A549 (cell line): ENCODE measurements around the gene THRA. TPM values are rescaled to one million over a fixed set of nuclear protein-coding genes. Genes with fewer than 3 reads are reported as not detected.
A peak's percentile ranks its signal among the peaks of the same experiment; 100 is the strongest.

ENCODE experiments used
- ATAC-seq, 2 experiments: fragments of 200-7000 bp in 1 of 2; fragments of >200 bp in 1 of 2; cut with Nextera tagmentation in 1 of 2; cut with Tn5 transposase in 1 of 2; 3 replicates each; pipeline versions ENCODE4 v1.8.0 to v1.9.1; 2018 to 2020; ENCODE audit warnings: mild to moderate bottlenecking in 1 of 2, moderate library complexity in 1 of 2
- CTCF ChIA-PET: fragments of 300-600 bp; sonication (Branson Sonifier 250); formaldehyde crosslinking; extraction: SDS; loops from one replicate; lab custom pipeline; 2021; ENCODE audit warnings: antibody characterized with exemption, inconsistent platforms; lab: Yijun Ruan, JAX
- POLR2A ChIA-PET: fragments of 350-600 bp; formaldehyde crosslinking; extraction: SDS; loops from one replicate; lab custom pipeline; 2021; ENCODE audit warnings: antibody characterized with exemption, inconsistent platforms; lab: Yijun Ruan, JAX
- DNase-seq, 2 experiments: peaks; one replicate each; pipeline versions ENCODE4 v3.0.0 to v3.0.0-alpha.2; 2011 to 2016; ENCODE audit warnings: low read depth in 1 of 2, low spot score in 1 of 2
- FAIRE-seq: peaks from 2 replicates; lab custom pipeline; 2011; peaks lifted over from hg19 to GRCh38; lab: Jason Lieb, UNC
- H3K27ac ChIP-seq, 2 experiments: fragments of >200 bp; sonication (Bioruptor Twin); formaldehyde crosslinking; 3 replicates each; pipeline ENCODE4 v1.5.1; 2016 to 2017
- H3K4me1 ChIP-seq: fragments of >200 bp; sonication (Bioruptor Twin); formaldehyde crosslinking; 3 replicates; pipeline ENCODE4 v1.6.1; 2016
- H3K4me2 ChIP-seq: fragments of >200 bp; sonication (Bioruptor Twin); formaldehyde crosslinking; 3 replicates; pipeline ENCODE4 v1.6.1; 2016
- H3K4me3 ChIP-seq: fragments of >200 bp; sonication (Bioruptor Twin); formaldehyde crosslinking; 3 replicates; pipeline ENCODE4 v1.5.1; 2016
- H3K9me3 ChIP-seq: fragments of >200 bp; sonication (Bioruptor Twin); formaldehyde crosslinking; 3 replicates; pipeline ENCODE4 v1.6.1; 2016
- BHLHE40 ChIP-seq: IDR thresholded peaks from 2 replicates; pipeline ENCODE4 v1.6.1; 2012; ENCODE audit warnings: low read depth, low read length, inconsistent platforms
- CBX8 ChIP-seq: fragments of 200-600 bp; sonication (generic); IDR thresholded peaks from 2 replicates; pipeline ENCODE4 v1.6.1; 2016
- E2F6 ChIP-seq: IDR thresholded peaks from 2 replicates; pipeline ENCODE4 v1.6.1; 2012; ENCODE audit warnings: low read depth, borderline replicate concordance
- EP300 ChIP-seq, 2 experiments: fragments of >200 bp; sonication (Bioruptor Twin); formaldehyde crosslinking; IDR thresholded peaks; 2 replicates in 1 of 2; 3 replicates in 1 of 2; pipeline ENCODE4 v1.6.1; 2016 to 2017
- FOSB ChIP-seq: fragments of 250-450 bp; sonication (Bioruptor Pico); IDR thresholded peaks from 2 replicates; pipeline ENCODE4 v1.5.0; 2020; ENCODE audit warnings: mild to moderate bottlenecking, moderate library complexity
- FOSL2 ChIP-seq, 2 experiments: fragments of 450-650 bp in 1 of 2; fragments of >200 bp in 1 of 2; sonication (Bioruptor Twin) in 1 of 2; formaldehyde crosslinking; IDR thresholded peaks; 2 replicates each; pipeline versions ENCODE4 v1.5.0 to v1.6.1; 2016 to 2020; ENCODE audit warnings: mild to moderate bottlenecking in 1 of 2, moderate library complexity in 1 of 2
- GATA3 ChIP-seq: IDR thresholded peaks from 2 replicates; pipeline ENCODE4 v1.6.1; 2012; ENCODE audit warnings: borderline replicate concordance
- HEYL ChIP-seq: fragments of 250-450 bp; sonication (Bioruptor Pico); IDR thresholded peaks from 2 replicates; pipeline ENCODE4 v1.8.0; 2021; ENCODE audit warnings: mild to moderate bottlenecking, moderate library complexity
- HOXB13 ChIP-seq: fragments of 250-450 bp; sonication (Bioruptor Pico); IDR thresholded peaks from 2 replicates; pipeline ENCODE4 v1.5.0; 2020; ENCODE audit warnings: low read depth, mild to moderate bottlenecking, moderate library complexity
- HOXB5 ChIP-seq: fragments of 250-450 bp; sonication (Bioruptor Pico); IDR thresholded peaks from 2 replicates; pipeline ENCODE4 v1.5.0; 2020; ENCODE audit warnings: mild to moderate bottlenecking, moderate library complexity
- JUNB ChIP-seq: fragments of >200 bp; sonication (Bioruptor Twin); formaldehyde crosslinking; IDR thresholded peaks from 2 replicates; pipeline ENCODE4 v1.6.1; 2016
- KDM5A ChIP-seq: fragments of 200-600 bp; sonication (generic); IDR thresholded peaks from 2 replicates; pipeline ENCODE4 v1.6.1; 2016; ENCODE audit warnings: antibody characterized with exemption, mild to moderate bottlenecking
- MAZ ChIP-seq: fragments of 150-350 bp; IDR thresholded peaks from 2 replicates; pipeline ENCODE4 v1.6.1; 2014; ENCODE audit warnings: antibody characterized with exemption, low read depth, low read length, borderline replicate concordance
- MYC ChIP-seq: IDR thresholded peaks from 2 replicates; pipeline ENCODE4 v1.6.1; 2012; ENCODE audit warnings: mild to moderate bottlenecking, inconsistent platforms, low read length, improper control_type of control experiment, borderline replicate concordance
- RARB ChIP-seq: fragments of 250-450 bp; sonication (Bioruptor Pico); IDR thresholded peaks from 2 replicates; pipeline ENCODE4 v1.8.0; 2021; ENCODE audit warnings: mild to moderate bottlenecking, moderate library complexity
- SREBF2 ChIP-seq: fragments of 450-650 bp; IDR thresholded peaks from 2 replicates; pipeline ENCODE4 v1.6.1; 2014; ENCODE audit warnings: mild to moderate bottlenecking, moderate library complexity
- ZC3H11A ChIP-seq: fragments of 450-650 bp; IDR thresholded peaks from 2 replicates; pipeline ENCODE4 v1.6.1; 2014; ENCODE audit warnings: antibody characterized with exemption, mild to moderate bottlenecking
- ZFP36 ChIP-seq: fragments of 450-650 bp; IDR thresholded peaks from 2 replicates; pipeline ENCODE4 v1.6.1; 2014; ENCODE audit warnings: borderline replicate concordance; ENCODE audit not compliant: partially characterized antibody
- ZNF302 ChIP-seq: fragments of 250-450 bp; sonication (Bioruptor Pico); IDR thresholded peaks from 2 replicates; pipeline ENCODE4 v1.9.0; 2021; ENCODE audit warnings: inconsistent platforms, mild to moderate bottlenecking, moderate library complexity
- ZSCAN20 ChIP-seq: fragments of 250-450 bp; sonication (Bioruptor Pico); IDR thresholded peaks from 2 replicates; pipeline ENCODE4 v1.8.0; 2022; ENCODE audit warnings: mild to moderate bottlenecking, moderate library complexity
- WGBS: methylation state at CpG from one replicate; pipeline ENCODE4 v1.1.6; 2017; ENCODE audit errors: missing lambda C conversion rate; 5-methylcytosine and 5-hydroxymethylcytosine counted together
- polyA plus RNA-seq, 4 experiments: library from polyadenylated mRNA; depleted of rRNA in 3 of 4; stranded (reverse); fragments of >200 nt; fragmentation: RNase III in 1 of 4; extraction: RNeasy Plus Mini Kit Qiagen cat#74134 plus additional on column Dnase treatment in 1 of 4; gene quantifications; 2 replicates in 3 of 4; 3 replicates in 1 of 4; pipeline ENCODE4 v1.2.3, GENCODE V29; 2011 to 2017
- TF ChIP-seq, protein P1 (sequence below): IDR thresholded peaks from 2 replicates; pipeline ENCODE4 v1.6.1; 2012
- TF ChIP-seq, protein P2 (sequence below): fragments of 450-650 bp; IDR thresholded peaks from 2 replicates; pipeline ENCODE4 v1.6.1; 2014; ENCODE audit warnings: antibody characterized with exemption
- TF ChIP-seq, protein P3 (sequence below): fragments of 250-450 bp; sonication (Bioruptor Pico); IDR thresholded peaks from 2 replicates; pipeline ENCODE4 v1.5.0; 2020; ENCODE audit warnings: low read depth, mild to moderate bottlenecking, moderate library complexity

The THRA gene
- polyA plus RNA-seq, 2 of the 4 experiments (the other 2 are of a cell fraction): 20.1 to 22.5 TPM

DNA sequence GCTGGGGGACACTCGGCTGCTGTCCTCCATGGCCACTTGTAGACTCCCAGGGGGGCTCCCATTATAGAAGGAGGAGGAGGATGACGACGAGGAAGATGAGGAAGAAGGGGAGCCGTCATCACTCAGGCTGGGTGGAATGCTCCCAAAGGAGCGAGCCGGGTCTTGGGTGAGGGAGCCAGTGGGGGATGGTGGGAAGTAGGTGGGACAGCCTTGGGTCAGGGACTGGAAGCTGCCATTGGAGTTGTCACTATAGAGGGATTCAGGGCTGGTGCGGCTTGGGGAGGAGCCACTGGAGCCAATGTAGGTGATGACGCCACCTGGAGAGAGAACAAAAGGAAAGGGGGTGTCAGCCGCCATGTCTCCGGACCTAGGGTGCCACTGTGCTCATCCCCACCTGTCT, 34.3 kb downstream of the THRA start:
- WGBS: 94% methylated on average over 10 of the region's 10 CpGs
- ChIA-PET CTCF (interaction anchor here (0.9 to 17.1 kb wide), 10 partner anchors 8 to 84 kb away, joined by 3 to 390 read pairs (median 9); partner anchors contain the start of genes CSF3 and THRA), POLR2A (interaction anchor here (7.1 kb wide), 1 partner anchor 16 kb away, joined by 173 read pairs; no protein-coding TSS in a partner anchor)
- TF ChIP-seq CBX8: no peak
- TF ChIP-seq, protein P1, sequence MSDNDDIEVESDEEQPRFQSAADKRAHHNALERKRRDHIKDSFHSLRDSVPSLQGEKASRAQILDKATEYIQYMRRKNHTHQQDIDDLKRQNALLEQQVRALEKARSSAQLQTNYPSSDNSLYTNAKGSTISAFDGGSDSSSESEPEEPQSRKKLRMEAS: no peak
- no peak for TF ChIP-seq HOXB5
- TF ChIP-seq BHLHE40: no peak
- no peak for TF ChIP-seq ZC3H11A
- TF ChIP-seq MAZ: no peak
- no peak for TF ChIP-seq ZNF302 (CRISPR knock-in tag)
- TF ChIP-seq ZSCAN20 (CRISPR knock-in tag): no peak
- TF ChIP-seq FOSB: no peak
- no peak for TF ChIP-seq GATA3
- ATAC-seq (no peak), DNase-seq (no peak), FAIRE-seq (no peak)
- H3K9me3 ChIP-seq: no peaks in the 10 kb centered on the region
- no peak overlapping the region for H3K4me2 ChIP-seq
- peak overlapping the region in 1 of 2 experiments; percentile 89; a peak in 2 of 6 replicates for H3K27ac ChIP-seq
- H3K4me1 ChIP-seq: peaks cover 41% of the 10 kb centered on the region
- no peak overlapping the region for H3K4me3 ChIP-seq

DNA sequence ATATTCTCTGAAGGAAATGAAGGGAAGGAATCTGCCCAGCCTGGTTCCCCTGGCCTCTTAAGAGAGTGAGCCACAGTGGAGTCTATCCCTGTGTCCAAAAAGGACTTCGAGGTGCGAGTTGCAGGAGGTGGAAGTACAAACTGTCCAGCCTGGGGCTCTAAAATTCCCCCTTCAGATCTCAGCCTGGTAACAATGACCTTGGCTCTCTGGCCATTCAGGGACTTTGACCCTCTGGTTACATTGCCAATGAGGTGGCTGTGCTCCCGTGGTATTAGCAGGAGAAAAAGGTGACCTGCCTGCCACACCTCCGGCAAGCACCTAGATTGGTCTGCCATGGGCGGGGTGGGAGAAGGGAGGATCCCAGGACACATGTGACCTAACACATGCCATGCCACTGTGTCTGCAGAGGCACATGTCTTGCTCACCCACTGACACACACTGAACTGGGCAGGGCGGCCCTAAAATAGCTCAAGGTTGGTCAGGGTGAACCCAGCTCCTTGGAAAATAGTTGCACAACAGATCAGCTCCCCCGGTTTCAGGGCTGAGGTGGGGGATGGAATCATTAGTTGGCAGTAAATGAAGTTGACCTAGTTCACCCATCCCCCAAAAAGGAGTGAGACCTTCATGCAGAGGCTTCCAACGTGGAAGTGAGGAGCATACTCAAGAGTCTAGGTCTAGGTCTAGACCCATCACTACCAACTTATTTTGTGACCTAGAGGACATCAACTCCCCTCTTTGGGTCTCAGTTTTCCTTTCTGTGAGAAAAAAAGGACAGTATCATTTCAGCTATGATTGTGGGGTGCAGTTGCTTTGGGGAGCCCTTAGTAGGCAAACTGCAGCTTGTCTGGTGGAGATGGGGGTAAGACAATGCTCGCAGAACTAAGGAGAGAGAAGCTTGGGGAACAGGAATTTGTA, 35.4 kb downstream of the THRA start:
- no peak for TF ChIP-seq ZFP36
- TF ChIP-seq, protein P1: 0 out of 2 replicates have a peak, but pooled peaks have one; percentile 8
- TF ChIP-seq, protein P2, sequence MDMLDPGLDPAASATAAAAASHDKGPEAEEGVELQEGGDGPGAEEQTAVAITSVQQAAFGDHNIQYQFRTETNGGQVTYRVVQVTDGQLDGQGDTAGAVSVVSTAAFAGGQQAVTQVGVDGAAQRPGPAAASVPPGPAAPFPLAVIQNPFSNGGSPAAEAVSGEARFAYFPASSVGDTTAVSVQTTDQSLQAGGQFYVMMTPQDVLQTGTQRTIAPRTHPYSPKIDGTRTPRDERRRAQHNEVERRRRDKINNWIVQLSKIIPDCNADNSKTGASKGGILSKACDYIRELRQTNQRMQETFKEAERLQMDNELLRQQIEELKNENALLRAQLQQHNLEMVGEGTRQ: peak; percentile 57
- TF ChIP-seq, protein P3, sequence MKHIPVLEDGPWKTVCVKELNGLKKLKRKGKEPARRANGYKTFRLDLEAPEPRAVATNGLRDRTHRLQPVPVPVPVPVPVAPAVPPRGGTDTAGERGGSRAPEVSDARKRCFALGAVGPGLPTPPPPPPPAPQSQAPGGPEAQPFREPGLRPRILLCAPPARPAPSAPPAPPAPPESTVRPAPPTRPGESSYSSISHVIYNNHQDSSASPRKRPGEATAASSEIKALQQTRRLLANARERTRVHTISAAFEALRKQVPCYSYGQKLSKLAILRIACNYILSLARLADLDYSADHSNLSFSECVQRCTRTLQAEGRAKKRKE (CRISPR knock-in tag): 0 out of 2 replicates have a peak, but pooled peaks have one; percentile 67
- ChIA-PET CTCF (interaction anchor here (0.9 to 17.1 kb wide), 12 partner anchors 9 to 118 kb away, joined by 3 to 390 read pairs (median 8); partner anchors contain the start of genes PSMD3 and THRA), POLR2A (interaction anchor here (0.8 to 7.1 kb wide), 9 partner anchors 14 to 1590 kb away, joined by 3 to 173 read pairs (median 6); partner anchors contain the start of genes CASC3, MED24, MSL1 and PSMD3)
- DNase-seq (no peak), FAIRE-seq (no peak), ATAC-seq (no peak)
- peak overlapping the region; percentile 26 for H3K4me3 ChIP-seq
- no peaks in the 10 kb centered on the region for H3K9me3 ChIP-seq
- H3K4me2 ChIP-seq: peak overlapping the region; percentile 95
- peaks cover 45% of the 10 kb centered on the region for H3K4me1 ChIP-seq
- 69% methylated on average over 9 of the region's 9 CpGs for WGBS
- H3K27ac ChIP-seq: peak overlapping the region; percentile 89

DNA sequence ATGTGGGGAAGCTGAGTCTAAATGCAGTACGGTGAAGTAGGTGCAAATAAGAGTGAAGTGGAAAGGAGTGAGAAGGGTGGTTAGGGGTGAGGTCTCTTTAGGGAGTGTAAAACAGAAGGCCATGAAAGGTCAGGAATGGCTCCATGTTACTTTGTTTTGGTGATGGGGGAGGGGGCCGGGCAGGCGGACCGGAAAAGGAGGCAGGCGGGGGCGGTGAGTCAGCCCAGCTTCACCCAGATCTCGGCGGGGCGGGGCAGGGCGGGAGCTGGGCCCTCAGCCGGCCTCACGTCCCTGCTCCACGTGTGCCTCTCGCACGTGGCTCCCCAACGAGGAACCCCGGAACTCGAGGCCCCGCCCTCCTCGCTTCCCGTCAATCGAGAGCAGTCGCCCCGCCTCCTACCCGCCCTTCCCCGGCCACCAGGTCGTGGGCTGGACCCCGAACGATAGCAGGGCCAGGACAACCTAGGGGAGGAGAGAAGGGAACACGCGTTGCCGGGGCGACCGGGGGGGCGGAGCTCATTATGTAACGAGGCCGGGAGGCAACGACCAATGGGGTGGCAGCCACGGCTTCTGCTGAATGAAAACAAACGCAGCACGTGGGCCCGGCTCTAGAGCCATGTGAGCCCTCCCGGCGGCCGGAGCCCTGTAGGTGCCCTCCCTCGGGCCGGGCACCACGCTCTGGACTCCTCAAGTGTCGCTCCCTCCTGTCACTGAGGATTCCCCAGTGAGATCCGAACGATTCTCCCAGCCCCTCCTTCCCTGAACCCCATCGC, 36.3 kb downstream of the THRA start:
- POLR2A ChIA-PET: interaction anchor here (0.6 to 7.1 kb wide), 12 partner anchors 14 to 1589 kb away, joined by 3 to 173 read pairs (median 5); partner anchors contain the start of genes CASC3, MED24, MSL1 and PSMD3
- CTCF ChIA-PET: interaction anchor here (0.6 to 17.1 kb wide), 12 partner anchors 8 to 119 kb away, joined by 3 to 390 read pairs (median 8); partner anchors contain the start of genes PSMD3 and THRA
- Histone ChIP-seq H3K4me1 (peaks cover 53% of the 10 kb centered on the region), H3K4me3 (peak overlapping the region; percentile 54), H3K27ac (peak overlapping the region; percentile 89), H3K9me3 (no peaks in the 10 kb centered on the region), H3K4me2 (peak overlapping the region; percentile 95)
- 6% methylated on average over 42 of the region's 52 CpGs for WGBS
- FAIRE-seq: no peak
- peak; percentile 58 to 66 for ATAC-seq
- peak; percentile 99 for DNase-seq
- TF ChIP-seq, protein P2: peak; percentile 87
- TF ChIP-seq FOSB (no peak), ZSCAN20 (CRISPR knock-in tag) (no peak), ZC3H11A (no peak), KDM5A (no peak), HOXB13 (CRISPR knock-in tag) (peak; percentile 82), RARB (CRISPR knock-in tag) (peak; percentile 55; the same call in 1 of the 2 replicates), FOSL2 (IDR thresholded peaks at IDR 0.05) (peak; percentile 76), FOSL2 (CRISPR knock-in tag; IDR thresholded peaks at IDR 0.05) (peak; percentile 82), ZNF302 (CRISPR knock-in tag) (no peak), HEYL (CRISPR knock-in tag) (no peak), EP300 (IDR thresholded peaks at IDR 0.05) (peak in 1 of 2 experiments; percentile 53; a peak in 1 of 5 replicates), E2F6 (peak; percentile 97), MYC (peak; percentile 99), JUNB (peak; percentile 59), SREBF2 (no peak)
- TF ChIP-seq, protein P3 (CRISPR knock-in tag): peak; percentile 86; the same call in 1 of the 2 replicates
